ENCODE results near the gene DCLRE1C. TPM values are rescaled to one million over a fixed set of nuclear protein-coding genes. Genes with fewer than 3 reads are reported as not detected.

Gene DCLRE1C
- total RNA-seq, 2 experiments from 2014 or later, result 15.0 to 17.5 TPM

DNA sequence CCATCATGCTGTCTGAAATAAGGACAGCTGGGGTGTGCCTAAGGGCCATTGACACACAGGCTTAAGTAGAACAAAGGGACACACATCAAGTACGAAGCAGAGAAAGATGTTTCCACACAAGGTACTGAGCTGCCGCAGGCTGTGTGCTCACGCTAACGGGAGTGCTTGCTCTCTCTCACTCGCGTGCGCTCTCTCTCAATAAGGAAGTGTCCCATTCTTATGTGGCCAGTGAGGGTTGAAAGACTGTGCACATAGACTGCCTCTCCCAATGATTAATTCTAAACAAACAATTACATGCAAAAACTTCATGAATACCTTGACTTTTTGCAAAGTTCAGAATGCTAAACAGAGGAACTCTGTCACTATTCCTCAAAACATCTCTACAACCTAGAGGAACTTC lies 29.9 kb downstream of the DCLRE1C start:
- no peaks in the 10 kb centered on the region for H3K4me1 Mint-ChIP-seq (ENCODE audit: low read depth)
- DNase-seq (no peak), ATAC-seq (no peak)
- TF ChIP-seq CTCF (IDR thresholded peaks at IDR 0.05), result no peak
- H3K4me3 Mint-ChIP-seq, result no peak overlapping the region
- CTCF ChIA-PET, result interaction anchor here (1.0 kb wide), 1 partner anchor 19 kb away, joined by 4 read pairs; no protein-coding TSS in a partner anchor
- no peaks in the 10 kb centered on the region for H3K27me3 Mint-ChIP-seq
- H3K36me3 Mint-ChIP-seq (ENCODE audit: low read depth), result peaks cover 72% of the 10 kb centered on the region
- no peak overlapping the region for H3K27ac Mint-ChIP-seq
- H3K9me3 Mint-ChIP-seq, result no peaks in the 10 kb centered on the region
- intact Hi-C loops (cut with micrococcal nuclease), result no loop called here
- POLR2A ChIA-PET, result no interaction called here

GRCh38 chr10:14918964-14919363 lies 34.9 kb downstream of the DCLRE1C start:
- no peak for ATAC-seq
- Mint-ChIP-seq H3K9me3 (peaks cover 11% of the 10 kb centered on the region), H3K4me1 (ENCODE audit: low read depth) (peaks cover 11% of the 10 kb centered on the region), H3K4me3 (no peak overlapping the region), H3K27me3 (no peaks in the 10 kb centered on the region), H3K36me3 (ENCODE audit: low read depth) (peaks cover 90% of the 10 kb centered on the region), H3K27ac (no peak overlapping the region)
- ChIA-PET POLR2A (no interaction called here), CTCF (interaction anchor here (0.5 to 1.7 kb wide), 3 partner anchors 14 to 421 kb away, joined by 3 to 6 read pairs (median 3); no protein-coding TSS in a partner anchor)
- TF ChIP-seq CTCF (IDR thresholded peaks at IDR 0.05), result no peak
- intact Hi-C loops (cut with micrococcal nuclease), result no loop called here
- DNase-seq, result no peak

DNA sequence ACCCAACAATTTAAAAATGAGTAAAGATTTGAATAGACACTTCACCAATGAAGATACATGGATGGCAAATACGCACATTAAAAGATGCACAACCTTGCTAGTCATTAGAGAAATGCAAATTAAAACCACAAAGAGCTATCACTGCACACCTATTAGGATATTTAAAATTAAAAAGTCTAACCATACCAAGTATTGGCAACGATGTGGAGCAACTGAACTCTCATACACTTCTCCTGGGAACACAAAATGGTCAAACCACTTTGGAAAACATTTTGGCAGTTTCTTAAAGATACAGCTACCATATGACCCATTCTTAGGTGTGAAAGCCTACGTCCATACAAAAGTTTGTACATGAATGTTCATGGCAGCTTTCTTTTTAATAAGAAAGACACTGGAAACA lies 36.1 kb downstream of the DCLRE1C start:
- TF ChIP-seq CTCF (IDR thresholded peaks at IDR 0.05), result no peak
- no peak overlapping the region for H3K27ac Mint-ChIP-seq
- ChIA-PET POLR2A (no interaction called here), CTCF (interaction anchor here (1.4 kb wide), 1 partner anchor 13 kb away, joined by 4 read pairs; no protein-coding TSS in a partner anchor)
- H3K4me1 Mint-ChIP-seq (ENCODE audit: low read depth), result peaks cover 11% of the 10 kb centered on the region
- H3K9me3 Mint-ChIP-seq, result peaks cover 11% of the 10 kb centered on the region
- DNase-seq (no peak), ATAC-seq (no peak)
- no peak overlapping the region for H3K4me3 Mint-ChIP-seq
- peaks cover 88% of the 10 kb centered on the region for H3K36me3 Mint-ChIP-seq (ENCODE audit: low read depth)
- intact Hi-C loops (cut with micrococcal nuclease), result no loop called here
- no peaks in the 10 kb centered on the region for H3K27me3 Mint-ChIP-seq

DNA sequence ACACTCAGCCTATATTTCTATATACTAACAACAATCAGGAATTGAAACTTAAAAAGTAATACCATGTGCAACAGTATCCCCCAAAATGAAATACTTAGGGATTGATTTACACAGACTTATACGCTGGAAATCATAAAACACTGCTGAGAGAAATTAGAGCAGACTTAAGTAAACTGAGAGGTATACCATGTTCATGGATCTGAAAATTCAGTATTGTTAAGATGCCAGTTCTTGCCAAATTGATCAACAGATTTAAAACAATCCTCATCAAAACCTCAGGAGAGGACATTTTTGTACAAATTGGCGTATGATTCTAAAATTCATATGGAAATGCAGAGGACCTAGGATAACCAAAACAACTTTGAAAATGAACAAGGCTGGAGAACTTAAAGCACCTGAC lies 37.3 kb downstream of the DCLRE1C start:
- no peak for TF ChIP-seq CTCF (IDR thresholded peaks at IDR 0.05)
- POLR2A ChIA-PET, result no interaction called here

GRCh38 chr10:14911801-14912200 lies 42.1 kb downstream of the DCLRE1C start:
- Mint-ChIP-seq H3K9me3 (peaks cover 14% of the 10 kb centered on the region), H3K27ac (no peak overlapping the region), H3K36me3 (ENCODE audit: low read depth) (peaks cover 87% of the 10 kb centered on the region), H3K4me1 (ENCODE audit: low read depth) (peaks cover 15% of the 10 kb centered on the region), H3K4me3 (no peak overlapping the region), H3K27me3 (no peaks in the 10 kb centered on the region)
- ChIA-PET POLR2A (no interaction called here), CTCF (interaction anchor here (1.7 kb wide), 1 partner anchor 9 kb away, joined by 4 read pairs; no protein-coding TSS in a partner anchor)
- DNase-seq (no peak), ATAC-seq (no peak)
- TF ChIP-seq CTCF (IDR thresholded peaks at IDR 0.05), result no peak
- intact Hi-C loops (cut with micrococcal nuclease), result no loop called here

More for the DNA sequence above, 37.3 kb downstream of the DCLRE1C start:
- Mint-ChIP-seq H3K27ac (no peak overlapping the region), H3K4me1 (ENCODE audit: low read depth) (peaks cover 11% of the 10 kb centered on the region), H3K9me3 (peaks cover 11% of the 10 kb centered on the region), H3K36me3 (ENCODE audit: low read depth) (peaks cover 88% of the 10 kb centered on the region), H3K27me3 (no peaks in the 10 kb centered on the region), H3K4me3 (no peak overlapping the region)
- CTCF ChIA-PET, result no interaction called here
- DNase-seq (no peak), ATAC-seq (no peak)
- intact Hi-C loops (cut with micrococcal nuclease), result no loop called here

Data from activated CD8-positive, alpha-beta T cell treated with anti-CD3 and anti-CD28 coated beads for 36 hours (primary cell).